HG02884 (cell line): ENCODE results near the gene SEC14L6.
"Not testable (repeated sequence)": the region's sequence is repeated elsewhere in the genome, so short reads cannot be mapped to it uniquely, and the experiment has no call there.

Source experiments
- ATAC-seq: cut with Tn5 transposase; IDR thresholded peaks from one replicate; pipeline ENCODE4 v1.9.1; 2021; ENCODE audit warnings: mild to moderate bottlenecking, moderate library complexity; ENCODE audit not compliant: unreplicated experiment

The SEC14L6 gene

DNA sequence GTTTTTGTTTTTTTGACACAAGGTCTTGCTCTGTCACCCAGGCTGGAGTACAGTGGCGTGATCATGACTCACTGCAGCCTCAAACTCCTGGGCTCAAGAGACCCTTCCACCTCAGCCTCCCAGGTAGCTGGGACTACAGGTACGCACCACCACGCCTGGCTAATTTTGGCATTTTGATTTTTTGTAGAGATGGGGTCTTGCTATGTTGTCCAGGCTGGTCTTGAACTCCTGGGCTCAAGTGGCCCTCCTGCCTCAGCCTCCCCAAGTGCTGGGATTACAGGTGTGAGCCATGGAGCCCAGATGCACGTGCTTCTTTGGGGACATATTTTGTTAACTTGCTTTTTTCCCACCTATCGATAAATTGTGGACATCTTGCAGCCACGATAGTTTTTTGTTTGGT is 20.7 kb upstream of the SEC14L6 start:
- not testable (repeated sequence) for ATAC-seq

DNA sequence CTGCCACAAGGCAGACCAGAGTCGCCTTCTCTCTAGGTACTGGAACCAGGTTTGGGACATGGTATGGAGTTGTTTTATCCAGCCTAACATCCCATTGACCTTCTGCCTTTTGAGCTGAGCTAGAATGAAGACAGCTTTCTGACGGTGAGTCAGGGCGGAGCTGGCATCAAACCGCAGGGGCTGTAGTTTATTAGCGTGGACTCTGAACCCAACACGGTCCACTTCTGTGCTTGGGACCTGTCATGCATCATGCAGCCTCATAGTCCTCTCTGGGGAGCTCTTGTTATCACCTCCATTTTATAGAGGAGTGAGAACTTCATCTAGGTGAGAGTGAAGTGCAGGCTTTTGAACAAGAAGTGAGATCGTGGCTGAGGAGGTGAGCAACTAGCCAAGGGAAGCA is 19.6 kb upstream of the SEC14L6 start:
- ATAC-seq: no peak

- ATAC-seq: no peak
These were observed 18.8 kb upstream of the SEC14L6 start for GRCh38 chr22:30565341-30565740.

DNA sequence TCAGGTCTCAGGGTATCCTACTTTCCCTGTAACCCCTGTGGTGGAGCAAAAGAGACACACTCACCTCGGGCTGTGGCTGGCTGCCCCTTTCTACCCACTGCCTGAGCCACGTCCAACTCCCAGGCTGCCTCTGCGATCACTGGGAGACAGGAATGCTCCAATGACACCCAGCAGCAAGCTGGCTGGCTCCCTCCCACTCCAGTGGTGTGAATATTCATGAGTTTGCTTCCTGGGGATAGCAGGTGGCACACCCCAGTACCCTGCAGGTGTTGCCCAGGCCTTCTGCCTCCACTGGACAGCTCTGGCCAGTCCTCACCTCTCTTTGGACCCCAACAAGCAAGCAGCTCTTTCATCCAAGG is 18.2 kb upstream of the SEC14L6 start:
- no peak for ATAC-seq

- no peak for ATAC-seq
These were observed 17.7 kb upstream of the SEC14L6 start for GRCh38 chr22:30564045-30564760.

- no peak for ATAC-seq
These were observed 15.8 kb upstream of the SEC14L6 start for GRCh38 chr22:30562366-30562765.

GRCh38 chr22:30561402-30562189 is 15.1 kb upstream of the SEC14L6 start:
- no peak for ATAC-seq

DNA sequence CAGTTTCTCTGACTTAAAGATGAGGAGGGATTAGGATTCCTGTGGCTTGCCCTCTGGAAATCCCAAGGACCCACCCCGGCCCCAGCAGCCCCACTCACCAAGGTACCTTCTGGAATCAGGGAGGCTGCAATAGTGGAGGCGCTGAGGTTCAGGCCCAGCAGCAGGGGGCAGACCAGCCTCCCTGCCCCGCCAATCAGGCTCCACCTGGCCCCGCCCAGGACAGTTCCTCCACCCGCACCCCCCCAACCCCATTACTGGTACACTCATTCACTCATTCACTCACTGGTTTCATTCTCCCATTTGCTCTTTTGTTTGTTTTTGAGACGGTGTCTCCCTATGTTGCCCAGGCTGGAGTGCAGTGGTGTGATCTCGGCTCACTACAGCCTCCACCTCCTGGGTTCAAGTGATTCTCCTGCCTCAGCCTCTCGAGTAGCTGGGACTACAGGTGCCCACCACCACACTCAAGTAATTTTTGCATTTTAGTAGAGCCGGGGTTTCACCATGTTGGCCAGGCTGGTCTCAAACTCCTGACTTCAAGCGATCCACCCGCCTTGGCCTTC is 14.2 kb upstream of the SEC14L6 start:
- ATAC-seq: not testable (repeated sequence)

DNA sequence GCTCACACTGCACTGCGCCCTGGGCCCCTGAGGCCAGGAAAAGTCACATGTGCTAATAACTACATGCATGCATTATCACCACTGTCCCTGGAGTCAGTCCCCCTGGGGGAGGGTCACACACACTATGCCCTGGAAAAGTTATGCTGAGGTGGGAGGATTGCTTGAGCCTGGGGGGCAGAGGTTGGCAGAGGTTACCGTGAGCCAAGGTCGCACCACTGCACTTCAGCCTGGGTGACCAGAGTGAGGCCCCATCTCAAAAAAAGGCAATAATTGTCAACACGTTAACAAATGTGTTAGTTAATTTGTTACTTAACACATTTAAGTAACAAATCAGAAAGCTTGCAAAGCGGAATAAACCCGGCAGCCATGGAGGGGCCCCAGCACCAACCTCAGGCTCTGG is 13.3 kb upstream of the SEC14L6 start:
- ATAC-seq: no peak

DNA sequence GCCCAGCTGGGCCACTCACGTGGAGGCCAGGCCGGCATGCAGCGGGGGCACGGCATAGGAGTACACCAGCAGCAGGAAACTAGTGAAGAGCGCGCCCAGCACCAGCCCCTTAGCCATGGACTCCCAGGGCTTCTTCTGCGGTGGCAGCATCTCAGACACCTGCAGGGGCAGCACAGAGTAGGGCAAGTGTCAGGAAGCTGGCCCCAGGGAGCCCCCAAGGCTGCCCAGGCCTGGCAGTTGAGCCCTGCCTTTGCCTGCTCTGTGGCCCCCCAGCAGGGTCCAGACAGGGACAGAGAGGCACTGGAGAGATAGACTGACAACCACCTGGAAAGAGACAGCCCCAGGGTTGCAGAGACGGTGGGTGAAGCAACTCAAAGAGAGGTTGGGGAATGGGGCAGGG is 10.7 kb upstream of the SEC14L6 start:
- ATAC-seq: no peak

DNA sequence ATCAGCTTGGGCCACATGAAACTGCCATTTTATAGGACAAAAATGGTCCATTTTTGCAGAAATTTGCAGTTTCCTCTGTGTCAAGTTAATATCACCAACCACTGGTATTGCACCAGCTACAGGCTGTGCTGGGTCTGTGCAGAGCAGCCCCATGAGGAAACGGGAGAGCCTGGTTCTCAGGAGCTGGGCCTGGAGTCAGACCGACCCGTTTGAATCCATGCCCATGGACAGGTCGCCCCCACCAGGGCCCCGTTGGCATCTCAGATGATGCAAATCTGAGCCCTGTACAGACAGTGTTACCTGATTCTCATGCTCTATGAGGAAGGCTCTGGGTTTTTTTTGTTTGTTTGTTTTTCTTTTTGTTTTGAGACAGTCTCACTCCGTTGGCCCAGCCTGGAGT is 9.8 kb upstream of the SEC14L6 start:
- ATAC-seq: no peak

DNA sequence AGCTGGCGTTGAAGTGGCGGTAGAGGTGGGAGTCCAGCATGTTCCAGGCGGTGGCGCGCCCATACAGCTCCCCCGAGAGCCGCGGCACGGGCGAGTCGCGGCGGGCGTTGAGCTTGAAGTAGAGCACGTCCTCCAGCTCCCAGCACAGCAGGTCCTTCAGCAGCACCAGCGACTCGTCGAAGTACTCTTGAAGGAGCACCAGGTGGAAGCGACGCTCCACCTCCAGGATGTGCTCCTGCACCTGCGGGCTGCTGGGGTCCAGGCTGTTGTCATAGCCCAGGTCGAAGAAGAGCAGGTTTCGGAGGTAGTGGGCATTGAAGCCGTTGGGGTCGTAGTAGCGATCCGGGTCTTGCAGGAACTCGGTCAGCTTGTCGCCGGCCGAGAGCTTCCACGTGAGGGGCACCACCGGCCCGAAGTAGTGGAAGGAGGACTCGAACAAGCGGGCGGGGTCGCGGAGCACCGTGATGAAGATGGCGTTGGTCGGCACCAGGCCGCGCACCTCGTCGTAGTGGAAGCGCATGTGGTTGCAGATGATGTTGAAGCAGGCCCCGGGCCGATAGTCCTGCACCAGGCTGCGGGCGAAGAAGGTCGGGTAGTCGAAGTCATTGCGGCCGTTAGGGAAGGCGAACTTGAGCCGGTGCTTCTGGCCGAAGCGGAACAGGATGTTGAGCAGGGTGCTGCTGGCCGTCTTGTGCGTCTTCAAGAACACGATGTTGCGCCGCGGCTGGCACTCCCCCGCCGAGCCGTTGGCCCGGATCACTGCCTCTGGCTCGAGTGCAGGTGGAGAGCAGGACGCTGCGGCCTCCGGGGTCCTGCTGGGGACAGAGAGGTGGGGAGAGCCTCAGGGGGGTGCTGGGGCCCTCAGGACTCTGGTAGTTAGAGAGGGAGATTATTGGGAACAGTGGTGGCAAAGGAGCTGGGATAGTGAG is 9.0 kb upstream of the SEC14L6 start:
- ATAC-seq: no peak

DNA sequence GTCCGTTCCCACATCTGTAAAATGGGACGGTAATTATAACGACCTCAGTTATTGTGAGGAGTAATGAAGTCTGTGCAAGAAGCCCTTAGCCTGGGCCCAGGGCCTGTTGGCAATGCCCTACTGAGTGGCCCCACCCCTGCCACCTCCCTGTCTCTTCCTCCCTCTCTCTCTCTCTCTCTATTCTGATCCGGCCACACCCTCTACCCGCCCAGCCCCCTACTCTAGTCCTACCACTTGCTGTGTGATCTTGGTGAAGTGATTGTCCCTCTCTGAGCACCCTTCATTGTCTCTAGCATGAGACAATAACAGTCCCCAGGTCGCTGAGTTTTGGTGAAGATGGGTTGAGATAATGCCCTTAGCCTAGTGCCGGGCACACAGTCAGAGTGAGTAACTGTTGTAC is 7.4 kb upstream of the SEC14L6 start:
- ATAC-seq: no peak

- ATAC-seq: no peak
These were observed 6.2 kb upstream of the SEC14L6 start for GRCh38 chr22:30552719-30553118.

GRCh38 chr22:30551813-30552212 is 5.3 kb upstream of the SEC14L6 start:
- ATAC-seq: not testable (repeated sequence)

- no peak for ATAC-seq
These were observed 647 bp upstream of the SEC14L6 start for GRCh38 chr22:30547188-30547587.

- ATAC-seq: no peak
These were observed 3.7 kb downstream of the SEC14L6 start for GRCh38 chr22:30542811-30543188.

GRCh38 chr22:30541961-30542810 is 4.4 kb downstream of the SEC14L6 start:
- no peak for ATAC-seq

DNA sequence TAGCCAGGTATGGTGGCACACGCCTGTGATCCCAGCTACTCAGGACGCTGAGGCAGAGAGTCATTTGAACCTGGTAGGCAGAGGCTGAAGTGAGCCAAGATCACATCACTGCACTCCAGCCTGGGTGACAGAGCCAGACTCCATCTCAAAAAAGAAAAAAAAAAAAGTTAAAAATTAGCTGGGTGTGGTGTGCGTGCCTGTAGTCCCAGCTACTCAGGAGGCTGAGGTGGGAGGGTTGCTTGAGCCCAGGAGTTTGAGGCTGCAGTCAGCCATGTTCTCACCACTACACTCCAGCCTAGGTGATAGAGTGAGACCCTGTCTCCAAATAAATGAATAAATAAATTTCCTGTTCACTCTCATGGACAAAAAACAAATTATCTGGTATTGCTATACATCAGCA is 5.0 kb downstream of the SEC14L6 start:
- not testable (repeated sequence) for ATAC-seq

GRCh38 chr22:30539368-30539767 is 7.2 kb downstream of the SEC14L6 start:
- ATAC-seq: no peak
